ENCODE data around the gene KLHL5.

DNA sequence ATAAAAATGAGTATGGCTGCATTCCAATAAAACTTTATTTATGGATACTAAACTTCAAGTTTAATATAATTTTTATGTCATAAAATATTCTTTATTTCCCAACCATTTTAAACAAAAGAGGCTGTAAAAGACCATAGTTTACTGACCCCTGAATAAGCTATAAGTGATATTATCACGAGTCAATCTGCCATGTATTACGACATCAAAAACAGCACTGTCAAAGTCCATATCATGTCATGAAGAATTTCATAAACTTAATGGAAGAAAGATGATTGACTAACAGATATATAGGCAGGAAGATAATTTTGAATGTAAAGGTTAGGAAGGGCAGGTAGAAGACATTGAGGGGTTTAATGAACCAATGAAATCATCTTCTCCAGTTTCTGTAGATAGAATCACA lies 48.0 kb upstream of the KLHL5 start:
- TF ChIP-seq, protein P1, sequence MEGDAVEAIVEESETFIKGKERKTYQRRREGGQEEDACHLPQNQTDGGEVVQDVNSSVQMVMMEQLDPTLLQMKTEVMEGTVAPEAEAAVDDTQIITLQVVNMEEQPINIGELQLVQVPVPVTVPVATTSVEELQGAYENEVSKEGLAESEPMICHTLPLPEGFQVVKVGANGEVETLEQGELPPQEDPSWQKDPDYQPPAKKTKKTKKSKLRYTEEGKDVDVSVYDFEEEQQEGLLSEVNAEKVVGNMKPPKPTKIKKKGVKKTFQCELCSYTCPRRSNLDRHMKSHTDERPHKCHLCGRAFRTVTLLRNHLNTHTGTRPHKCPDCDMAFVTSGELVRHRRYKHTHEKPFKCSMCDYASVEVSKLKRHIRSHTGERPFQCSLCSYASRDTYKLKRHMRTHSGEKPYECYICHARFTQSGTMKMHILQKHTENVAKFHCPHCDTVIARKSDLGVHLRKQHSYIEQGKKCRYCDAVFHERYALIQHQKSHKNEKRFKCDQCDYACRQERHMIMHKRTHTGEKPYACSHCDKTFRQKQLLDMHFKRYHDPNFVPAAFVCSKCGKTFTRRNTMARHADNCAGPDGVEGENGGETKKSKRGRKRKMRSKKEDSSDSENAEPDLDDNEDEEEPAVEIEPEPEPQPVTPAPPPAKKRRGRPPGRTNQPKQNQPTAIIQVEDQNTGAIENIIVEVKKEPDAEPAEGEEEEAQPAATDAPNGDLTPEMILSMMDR (IDR thresholded peaks at IDR 0.05), result no peak
- TF ChIP-seq POLR2A (IDR thresholded peaks at IDR 0.05), result no peak
